Stomach smooth muscle (tissue), 2 donors: ENCODE data around the gene RNF4.
"Not testable (repeated sequence)": the region's sequence is repeated elsewhere in the genome, so short reads cannot be mapped to it uniquely, and the experiment has no call there.

Source experiments
- H3K27ac ChIP-seq: one replicate; pipeline ENCODE4 v1.7.0; 2013; ENCODE audit warnings: mild to moderate bottlenecking, low read length, inconsistent platforms
- H3K27me3 ChIP-seq, 2 donors: one replicate each; pipeline ENCODE4 v1.7.0; 2013; ENCODE audit warnings: low read length in 2 of 2; ENCODE audit not compliant: insufficient read depth in 2 of 2, control insufficient read depth in 1 of 2
- H3K36me3 ChIP-seq, 2 donors: one replicate each; pipeline ENCODE4 v1.7.0; 2013; ENCODE audit warnings: low read length in 2 of 2; ENCODE audit not compliant: control insufficient read depth in 2 of 2, insufficient read depth in 2 of 2
- H3K4me1 ChIP-seq: one replicate; pipeline ENCODE4 v1.7.0; 2013; ENCODE audit warnings: low read length; ENCODE audit not compliant: control insufficient read depth, insufficient read depth
- H3K4me3 ChIP-seq, 2 donors: one replicate each; pipeline ENCODE4 v1.7.0; 2013; ENCODE audit warnings: low read length in 2 of 2
- H3K9ac ChIP-seq, 2 donors: one replicate each; pipeline ENCODE4 v1.7.0; 2013; ENCODE audit warnings: low read length in 2 of 2, mild to moderate bottlenecking in 1 of 2
- H3K9me3 ChIP-seq, 2 donors: one replicate each; pipeline ENCODE4 v1.7.0; 2013; ENCODE audit warnings: low read length in 2 of 2; ENCODE audit not compliant: control insufficient read depth in 2 of 2
- donor health status: healthy.
- donor health status: Pancreatic carcinoma.

The RNF4 gene

DNA sequence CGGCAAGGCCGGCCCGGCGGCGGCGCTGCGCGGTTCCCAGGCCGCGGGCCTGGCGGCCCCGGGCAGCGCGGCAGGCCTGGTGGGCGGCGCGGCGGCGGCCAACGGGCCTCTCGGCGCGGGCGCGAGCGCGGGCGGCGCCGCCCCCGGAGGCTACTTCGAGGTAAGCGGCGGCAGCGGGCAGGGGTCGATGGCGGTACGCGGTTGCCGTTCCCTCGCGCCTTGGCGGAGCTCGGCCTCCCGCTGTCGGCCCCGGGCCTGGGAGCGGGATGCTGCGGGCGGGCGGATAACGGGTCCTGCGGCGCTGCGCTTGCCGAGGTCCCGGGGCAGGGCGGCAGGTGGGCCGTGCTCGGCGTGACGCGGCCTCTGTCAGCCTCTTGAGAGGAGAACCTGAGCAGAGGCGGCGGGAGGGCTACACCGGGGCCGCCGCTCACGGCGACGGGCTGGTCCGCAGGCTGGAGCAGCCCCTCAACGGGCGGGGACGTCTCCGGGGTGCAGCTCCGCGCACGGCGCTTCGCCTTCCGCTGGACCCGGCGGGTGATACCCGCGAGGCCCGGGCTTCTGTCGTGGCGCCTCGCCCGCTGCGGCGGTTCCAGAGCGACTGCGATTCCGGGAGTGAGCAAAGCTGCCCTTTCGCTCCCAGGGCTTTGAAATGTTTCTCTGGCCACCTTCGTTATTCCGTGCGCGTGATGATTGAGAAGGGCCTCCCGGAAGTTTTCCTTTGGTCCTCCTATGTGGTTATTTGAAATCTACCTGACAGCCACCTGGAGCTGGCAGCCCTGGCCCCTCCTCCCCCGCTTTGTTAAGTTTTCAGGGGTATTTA, 68.3 kb downstream of the RNF4 start:
- Histone ChIP-seq H3K36me3 (no peaks in the 10 kb centered on the region), H3K27ac (peak overlapping the region; percentile 70), H3K27me3 (no peaks in the 10 kb centered on the region), H3K9ac (peak overlapping the region; percentile 72 to 82), H3K9me3 (no peaks in the 10 kb centered on the region), H3K4me3 (peak overlapping the region; percentile 78 to 84), H3K4me1 (peaks cover 23% of the 10 kb centered on the region)

DNA sequence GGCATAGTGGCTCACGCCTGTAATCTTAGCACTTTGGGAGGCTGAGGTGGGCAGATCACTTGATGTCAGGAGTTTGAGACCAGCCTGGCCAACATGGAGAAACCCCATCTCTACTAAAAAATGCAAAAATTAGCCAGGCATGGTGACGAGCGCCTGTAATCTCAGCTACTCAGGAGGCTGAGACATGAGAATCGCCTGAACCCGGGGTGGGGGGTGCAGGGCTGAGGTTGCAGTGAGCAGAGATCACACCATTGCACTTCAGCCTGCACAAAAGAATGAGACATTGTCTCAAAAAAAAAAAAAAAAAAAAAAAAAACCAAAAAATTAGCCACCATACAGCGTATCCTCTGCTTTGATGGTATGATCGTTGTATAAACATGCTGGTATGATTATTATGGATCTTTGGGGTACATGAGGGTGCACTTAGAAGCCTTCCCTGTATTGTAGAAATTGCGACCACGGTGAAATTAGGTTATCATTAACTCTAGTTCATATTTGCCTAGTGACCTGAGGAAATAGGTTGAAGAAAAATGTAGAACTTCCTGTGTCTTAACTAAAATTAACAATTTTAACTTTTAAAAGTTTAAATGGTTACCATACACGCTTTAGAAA, 74.8 kb downstream of the RNF4 start:
- not testable (repeated sequence) for H3K36me3 ChIP-seq, H3K27me3 ChIP-seq, H3K4me1 ChIP-seq, H3K9ac ChIP-seq, H3K4me3 ChIP-seq, H3K27ac ChIP-seq, H3K9me3 ChIP-seq

DNA sequence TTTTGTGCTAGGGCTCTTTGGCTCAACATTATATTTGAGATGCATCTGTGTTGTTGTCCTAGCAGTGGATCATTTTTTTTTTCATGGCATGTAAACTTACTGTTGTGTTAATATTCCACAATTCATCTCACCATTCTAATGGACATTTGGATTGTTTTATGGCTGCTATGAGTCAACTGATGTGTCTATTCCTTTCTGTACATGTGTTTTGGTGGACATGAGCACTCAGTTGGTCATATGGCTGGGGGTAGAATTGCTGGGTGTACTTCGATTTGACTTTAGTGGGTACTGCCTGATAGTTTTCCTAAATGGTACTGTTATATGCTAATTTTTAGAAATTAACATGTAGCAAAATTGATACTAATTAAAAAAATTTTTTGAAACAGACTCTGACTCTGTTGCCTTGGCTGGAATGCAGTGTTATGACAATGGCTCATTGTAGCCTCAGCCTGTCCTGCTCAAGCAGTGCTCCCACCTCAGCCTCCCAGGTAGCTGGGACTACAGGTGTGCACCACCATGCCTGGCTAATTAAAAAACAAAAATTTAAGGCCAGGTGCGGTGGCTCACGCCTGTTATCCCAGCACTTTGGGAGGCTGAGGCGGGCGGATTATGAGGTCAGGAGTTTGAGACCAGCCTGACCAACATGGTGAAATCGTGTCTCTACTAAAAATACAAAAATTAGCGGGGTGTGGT, 76.6 kb downstream of the RNF4 start:
- Histone ChIP-seq H3K9me3 (no peaks in the 10 kb centered on the region), H3K4me1 (peaks cover 3% of the 10 kb centered on the region), H3K27me3 (no peaks in the 10 kb centered on the region), H3K27ac (no peak overlapping the region), H3K9ac (no peak overlapping the region), H3K4me3 (no peak overlapping the region), H3K36me3 (peaks cover 0 to 2% of the 10 kb centered on the region in 2 donors)

DNA sequence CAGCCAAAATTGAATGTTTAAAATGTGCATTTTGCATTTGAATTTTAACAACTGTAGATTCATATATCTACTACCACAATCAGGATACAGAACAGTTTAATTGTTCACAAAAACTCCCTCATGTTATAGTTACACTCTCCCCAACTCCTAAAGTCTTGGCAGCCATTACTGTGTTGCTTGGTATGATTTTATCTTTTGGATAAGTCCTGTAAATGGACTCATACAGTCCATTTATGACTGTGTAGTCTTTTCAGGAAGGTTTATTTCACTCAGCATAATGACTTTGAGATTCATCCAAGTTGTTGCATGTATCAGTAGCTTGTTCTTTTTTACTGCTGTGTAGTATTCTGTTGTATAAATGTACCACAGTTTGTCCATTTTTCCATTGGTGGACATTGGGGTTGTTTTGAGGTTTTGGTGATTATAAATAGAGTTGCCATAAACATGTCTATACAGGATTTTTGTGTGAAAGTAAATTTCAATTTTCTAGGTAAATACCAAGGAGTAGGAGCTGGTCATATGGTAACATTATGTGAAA, 77.4 kb downstream of the RNF4 start:
- Histone ChIP-seq H3K27ac (no peak overlapping the region), H3K4me3 (no peak overlapping the region), H3K4me1 (peaks cover 3% of the 10 kb centered on the region), H3K9me3 (no peaks in the 10 kb centered on the region), H3K9ac (no peak overlapping the region), H3K36me3 (peaks cover 0 to 2% of the 10 kb centered on the region in 2 donors), H3K27me3 (no peaks in the 10 kb centered on the region)

DNA sequence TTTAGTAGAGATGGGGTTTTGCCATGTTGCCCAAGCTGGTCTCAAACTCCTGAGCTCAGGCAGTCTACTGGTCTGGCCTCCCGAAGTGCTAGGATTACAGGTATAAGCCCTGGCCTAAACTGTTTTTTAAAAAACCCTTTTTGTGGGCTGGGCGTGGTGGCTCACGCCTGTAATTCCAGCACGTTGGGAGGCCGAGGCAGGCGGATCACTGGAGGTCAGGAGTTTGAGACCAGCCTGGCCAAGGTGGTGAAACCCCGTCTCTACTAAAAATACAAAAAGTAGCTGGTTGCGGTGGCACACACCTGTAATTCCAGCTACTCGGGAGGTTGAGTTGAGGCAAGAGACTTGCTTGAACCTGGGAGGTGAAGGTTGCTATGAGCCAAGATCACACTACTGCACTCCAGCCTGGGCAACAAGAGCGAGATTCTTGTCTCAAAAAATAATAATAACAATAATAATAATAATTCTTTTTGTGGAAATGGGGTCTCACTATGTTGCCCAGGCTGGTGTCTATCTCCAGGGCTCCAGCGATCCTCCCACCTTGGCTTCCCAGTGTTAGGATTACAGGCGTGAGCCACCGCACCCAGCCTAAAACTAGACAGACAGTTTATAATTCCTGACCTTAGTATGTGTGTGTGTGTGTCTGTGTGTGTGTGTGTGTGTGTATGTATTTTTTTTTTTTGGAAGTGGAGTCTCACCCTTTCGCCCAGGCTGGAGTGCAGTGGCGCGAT, 78.2 kb downstream of the RNF4 start:
- not testable (repeated sequence) for H3K9ac ChIP-seq, H3K27ac ChIP-seq, H3K4me3 ChIP-seq, H3K27me3 ChIP-seq, H3K4me1 ChIP-seq, H3K9me3 ChIP-seq, H3K36me3 ChIP-seq

DNA sequence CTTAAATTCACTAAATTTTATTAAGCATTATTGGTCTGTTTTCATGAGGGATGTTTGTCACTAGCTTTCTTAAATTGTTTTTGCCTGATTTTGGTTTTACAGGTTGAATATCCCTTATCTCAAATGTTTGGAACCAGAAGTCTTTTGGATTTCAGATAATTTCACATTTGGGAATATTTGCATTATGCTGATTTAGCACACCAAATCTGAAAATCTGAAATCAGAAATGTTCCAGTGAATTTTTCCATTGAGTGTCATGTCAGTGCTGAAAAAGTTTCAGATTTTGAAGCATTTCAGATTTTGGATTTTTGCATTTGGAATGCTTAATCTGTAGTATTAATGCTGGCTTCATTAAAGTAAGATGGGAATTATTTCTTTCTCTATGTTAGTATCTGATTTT, 82.2 kb downstream of the RNF4 start:
- H3K27me3 ChIP-seq = no peaks in the 10 kb centered on the region

DNA sequence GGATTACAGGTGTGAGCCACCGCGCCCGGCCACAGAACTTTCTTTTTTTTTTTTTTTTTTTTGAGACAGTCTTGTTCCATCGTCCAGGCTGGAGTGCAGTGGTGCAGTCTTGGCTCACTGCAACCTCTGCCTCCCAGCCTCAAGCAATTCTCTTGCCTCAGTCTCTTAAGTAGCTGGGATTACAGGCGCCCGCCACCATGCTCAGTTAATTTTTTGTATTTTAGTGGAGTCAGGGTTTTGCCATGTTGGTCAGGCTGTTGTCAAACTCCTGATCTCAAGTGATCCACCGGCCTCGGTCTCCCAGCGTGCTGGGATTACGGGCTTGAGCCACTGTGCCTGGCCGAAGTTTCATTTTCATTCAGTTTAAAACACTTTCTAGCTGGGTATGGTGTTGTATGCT, 83.9 kb downstream of the RNF4 start:
- Histone ChIP-seq H3K36me3 (no peaks in the 10 kb centered on the region), H3K4me3 (no peak overlapping the region), H3K4me1 (no peaks in the 10 kb centered on the region), H3K9me3 (no peaks in the 10 kb centered on the region), H3K27ac (no peak overlapping the region), H3K27me3 (no peaks in the 10 kb centered on the region), H3K9ac (no peak overlapping the region)

More for the DNA sequence above, 82.2 kb downstream of the RNF4 start:
- H3K4me1 ChIP-seq = no peaks in the 10 kb centered on the region
- H3K27ac ChIP-seq = no peak overlapping the region
- H3K36me3 ChIP-seq = no peaks in the 10 kb centered on the region
- no peak overlapping the region for H3K9ac ChIP-seq
- H3K4me3 ChIP-seq = no peak overlapping the region
- no peaks in the 10 kb centered on the region for H3K9me3 ChIP-seq

DNA sequence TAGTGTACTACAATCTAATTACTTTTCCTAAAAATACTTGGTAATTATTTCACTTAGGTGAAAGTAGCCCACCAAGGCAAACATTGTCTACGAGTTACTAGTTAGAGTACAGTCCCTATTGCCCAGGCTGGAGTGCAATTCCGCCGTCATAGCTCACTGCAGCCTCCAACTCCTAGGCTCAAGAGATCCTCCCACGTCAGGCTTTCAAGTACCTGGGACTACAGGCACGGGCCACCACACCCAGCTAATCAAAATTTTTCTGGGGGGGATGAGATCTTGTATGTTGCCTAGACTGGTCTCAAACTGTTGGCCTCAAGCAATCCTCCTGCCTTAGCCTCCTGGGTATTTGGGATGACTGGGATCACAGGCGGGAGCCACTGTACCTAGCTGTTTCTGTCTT, 89.4 kb downstream of the RNF4 start:
- no peak overlapping the region for H3K4me3 ChIP-seq
- no peaks in the 10 kb centered on the region for H3K4me1 ChIP-seq
- H3K36me3 ChIP-seq = no peaks in the 10 kb centered on the region
- H3K27me3 ChIP-seq = no peaks in the 10 kb centered on the region
- no peak overlapping the region for H3K27ac ChIP-seq
- no peaks in the 10 kb centered on the region for H3K9me3 ChIP-seq
- H3K9ac ChIP-seq = no peak overlapping the region

DNA sequence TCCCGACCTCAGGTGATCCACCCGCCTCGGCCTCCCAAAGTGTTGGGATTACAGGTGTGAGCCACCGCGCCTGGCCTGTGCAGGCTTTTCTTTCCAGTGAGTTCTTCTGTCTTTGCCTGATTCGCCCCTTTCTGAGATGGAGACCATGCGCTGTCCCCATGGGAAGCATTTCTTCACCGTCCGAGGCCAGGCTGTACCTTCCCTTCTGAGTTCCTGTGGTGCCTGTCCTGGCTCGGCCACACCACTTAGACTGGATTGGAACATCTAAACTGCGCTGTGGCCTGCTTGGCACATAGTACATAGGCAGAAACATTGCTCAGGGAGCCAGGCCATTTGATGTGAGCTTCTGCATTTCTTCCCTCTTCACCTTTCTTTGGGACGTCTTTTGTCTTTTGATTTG, 91.3 kb downstream of the RNF4 start:
- H3K27me3 ChIP-seq = no peaks in the 10 kb centered on the region
- no peaks in the 10 kb centered on the region for H3K4me1 ChIP-seq
- no peaks in the 10 kb centered on the region for H3K36me3 ChIP-seq
- H3K9ac ChIP-seq = no peak overlapping the region
- no peak overlapping the region for H3K27ac ChIP-seq
- H3K4me3 ChIP-seq = no peak overlapping the region
- H3K9me3 ChIP-seq = no peaks in the 10 kb centered on the region
